IMR-90 (cell line): ENCODE data around the gene PKN3. TPM values are rescaled to one million over a fixed set of nuclear protein-coding genes. Genes with fewer than 3 reads are reported as not detected.

Experiments
- ATAC-seq: fragments of 200-7000 bp; cut with Tn5 transposase; 2 replicates; pipeline ENCODE4 v1.9.1; 2020; ENCODE audit warnings: low read depth, mild to moderate bottlenecking, moderate library complexity
- BruUV-seq: library from RNA; stranded (reverse); fragments of 400-500 nt; replicated peaks from 2 replicates; lab custom pipeline; 2021; lab: Mats Ljungman, UMichigan
- CTCF ChIA-PET: fragments of 300-600 bp; formaldehyde crosslinking; extraction: SDS; loops from one replicate; lab custom pipeline; 2021; ENCODE audit warnings: antibody characterized with exemption; lab: Yijun Ruan, JAX
- POLR2A ChIA-PET: fragments of 300-600 bp; sonication (Branson Sonifier 250); formaldehyde crosslinking; loops from one replicate; lab custom pipeline; 2022; ENCODE audit warnings: antibody characterized with exemption; ENCODE audit not compliant: unreplicated experiment; lab: Charles Lee
- DNase-seq: peaks from one replicate; pipeline ENCODE4 v3.0.0; 2013
- H2AFZ ChIP-seq: replicated peaks from 2 replicates; pipeline ENCODE3; 2013; ENCODE audit warnings: low read length, mild to moderate bottlenecking; ENCODE audit not compliant: poor library complexity
- H2AK5ac ChIP-seq: 2 replicates; pipeline ENCODE4 v1.6.1; 2013; ENCODE audit warnings: low read depth, low read length, inconsistent platforms
- H2AK9ac ChIP-seq: replicated peaks from 2 replicates; pipeline ENCODE3; 2013; ENCODE audit warnings: mild to moderate bottlenecking, low read depth, low read length, moderate library complexity; ENCODE audit not compliant: poor library complexity
- H2BK120ac ChIP-seq: 2 replicates; pipeline ENCODE4 v1.6.1; 2013; ENCODE audit warnings: low read depth, low read length, inconsistent platforms
- H2BK15ac ChIP-seq: 3 replicates; pipeline ENCODE4 v1.6.1; 2013; ENCODE audit warnings: low read depth, low read length, inconsistent platforms
- H2BK20ac ChIP-seq: 2 replicates; pipeline ENCODE4 v1.6.1; 2013; ENCODE audit warnings: low read depth, mild to moderate bottlenecking, inconsistent platforms, low read length, moderate library complexity
- H2BK5ac ChIP-seq: 2 replicates; pipeline ENCODE4 v1.6.1; 2013; ENCODE audit warnings: mild to moderate bottlenecking, low read depth, low read length, inconsistent platforms; ENCODE audit not compliant: poor library complexity, severe bottlenecking
- H3K14ac ChIP-seq: replicated peaks from 2 replicates; pipeline ENCODE4 v1.6.1; 2013; ENCODE audit warnings: low read depth, low read length, inconsistent platforms
- H3K18ac ChIP-seq: 2 replicates; pipeline ENCODE4 v1.6.1; 2013; ENCODE audit warnings: low read depth, low read length, control low read depth
- H3K23ac ChIP-seq: 2 replicates; pipeline ENCODE4 v1.6.1; 2013; ENCODE audit warnings: low read depth, low read length, inconsistent platforms
- H3K27ac ChIP-seq: 2 replicates; pipeline ENCODE4 v1.5.1; 2013; ENCODE audit warnings: mild to moderate bottlenecking, control low read depth, low read length; ENCODE audit not compliant: insufficient read depth
- H3K27me3 ChIP-seq: 2 replicates; pipeline ENCODE4 v1.6.1; 2013; ENCODE audit warnings: low read length; ENCODE audit not compliant: control insufficient read depth, insufficient read depth
- H3K36me3 ChIP-seq: 2 replicates; pipeline ENCODE4 v1.6.1; 2013; ENCODE audit warnings: low read length, mixed read lengths; ENCODE audit not compliant: control insufficient read depth, insufficient read depth
- H3K4ac ChIP-seq: 2 replicates; pipeline ENCODE4 v1.6.1; 2013; ENCODE audit warnings: low read depth, low read length, inconsistent platforms
- H3K4me1 ChIP-seq: 2 replicates; pipeline ENCODE4 v1.6.1; 2013; ENCODE audit warnings: low read length, mixed read lengths; ENCODE audit not compliant: control insufficient read depth, insufficient read depth
- H3K4me2 ChIP-seq: 2 replicates; pipeline ENCODE4 v1.6.1; 2013; ENCODE audit warnings: low read depth, mild to moderate bottlenecking, control low read depth, low read length, moderate library complexity
- H3K4me3 ChIP-seq: 2 replicates; pipeline ENCODE4 v1.5.1; 2013; ENCODE audit warnings: low read depth, mild to moderate bottlenecking, control low read depth, low read length, moderate library complexity; ENCODE audit not compliant: insufficient read depth
- H3K56ac ChIP-seq: 2 replicates; pipeline ENCODE4 v1.6.1; 2013; ENCODE audit warnings: low read length, inconsistent platforms; ENCODE audit not compliant: insufficient read depth; ENCODE audit errors: extremely low read depth
- H3K79me1 ChIP-seq, 2 experiments: 2 replicates each; pipeline ENCODE4 v1.6.1; 2013; ENCODE audit warnings: low read length in 2 of 2, inconsistent platforms in 1 of 2, low read depth in 1 of 2
- H3K9ac ChIP-seq: 2 replicates; pipeline ENCODE4 v1.6.1; 2013; ENCODE audit warnings: low read depth, low read length, control low read depth
- H3K9me1 ChIP-seq: 2 replicates; pipeline ENCODE4 v1.6.1; 2013; ENCODE audit warnings: low read length, inconsistent platforms; ENCODE audit not compliant: insufficient read depth
- H3K9me3 ChIP-seq: 2 replicates; pipeline ENCODE4 v1.6.1; 2013; ENCODE audit warnings: low read length; ENCODE audit not compliant: control insufficient read depth, insufficient read depth
- H4K20me1 ChIP-seq: 2 replicates; pipeline ENCODE4 v1.6.1; 2013; ENCODE audit warnings: low read length, inconsistent platforms; ENCODE audit not compliant: insufficient read depth
- H4K5ac ChIP-seq: 2 replicates; pipeline ENCODE4 v1.6.1; 2013; ENCODE audit warnings: mild to moderate bottlenecking, low read depth, low read length, control low read depth
- H4K8ac ChIP-seq, 2 experiments: 2 replicates each; pipeline ENCODE4 v1.6.1; 2013; ENCODE audit warnings: low read depth in 2 of 2, low read length in 2 of 2, control low read depth in 1 of 2, inconsistent platforms in 1 of 2
- H4K91ac ChIP-seq: 2 replicates; pipeline ENCODE4 v1.6.1; 2013; ENCODE audit warnings: low read depth, low read length, inconsistent platforms; ENCODE audit not compliant: insufficient read depth
- BHLHE40 ChIP-seq: fragments of 150-350 bp; IDR thresholded peaks from 2 replicates; pipeline ENCODE4 v1.6.1; 2016; ENCODE audit warnings: mild to moderate bottlenecking, low read depth, low read length
- CEBPB ChIP-seq: IDR thresholded peaks from 2 replicates; pipeline ENCODE4 v1.6.1; 2012; ENCODE audit warnings: low read depth, low read length, improper control_type of control experiment
- CHD1 ChIP-seq: IDR thresholded peaks from 2 replicates; pipeline ENCODE4 v1.6.1; 2012; ENCODE audit warnings: low read depth, low read length, improper control_type of control experiment
- FOS ChIP-seq: fragments of 150-350 bp; IDR thresholded peaks from 2 replicates; pipeline ENCODE4 v1.6.1; 2016; ENCODE audit warnings: low read depth, low read length
- MAFK ChIP-seq: IDR thresholded peaks from 2 replicates; pipeline ENCODE4 v1.6.1; 2012; ENCODE audit warnings: low read depth, low read length, improper control_type of control experiment
- MAZ ChIP-seq: IDR thresholded peaks from 2 replicates; pipeline ENCODE4 v1.6.1; 2012; ENCODE audit warnings: low read depth, mild to moderate bottlenecking, low read length, improper control_type of control experiment, moderate library complexity, borderline replicate concordance
- MXI1 ChIP-seq: IDR thresholded peaks from 2 replicates; pipeline ENCODE4 v1.6.1; 2012; ENCODE audit warnings: low read depth, mild to moderate bottlenecking, low read length, moderate library complexity, borderline replicate concordance
- NFE2L2 ChIP-seq: fragments of 150-350 bp; IDR thresholded peaks from 2 replicates; pipeline ENCODE4 v1.6.1; 2016; ENCODE audit warnings: low read depth, mild to moderate bottlenecking, low read length
- POLR2A ChIP-seq: IDR thresholded peaks from 2 replicates; pipeline ENCODE4 v1.6.1; 2012; ENCODE audit warnings: mild to moderate bottlenecking, low read depth, low read length
- RAD21 ChIP-seq: IDR thresholded peaks from 2 replicates; pipeline ENCODE4 v1.6.1; 2012; ENCODE audit warnings: low read length, improper control_type of control experiment
- RCOR1 ChIP-seq: IDR thresholded peaks from 2 replicates; pipeline ENCODE4 v1.6.1; 2012; ENCODE audit warnings: mild to moderate bottlenecking, low read length, improper control_type of control experiment; ENCODE audit not compliant: insufficient replicate concordance
- RFX5 ChIP-seq: IDR thresholded peaks from 2 replicates; pipeline ENCODE4 v1.8.0; 2012; ENCODE audit warnings: low read depth, mild to moderate bottlenecking, low read length, moderate library complexity
- SMC3 ChIP-seq: fragments of 150-350 bp; IDR thresholded peaks from 2 replicates; pipeline ENCODE4 v1.6.1; 2016; ENCODE audit warnings: low read depth, mild to moderate bottlenecking, antibody characterized with exemption, low read length, moderate library complexity
- WGBS, 2 experiments: methylation state at CpG; one replicate each; pipeline versions ENCODE4 v1.1.5 to v1.1.7; 2013; ENCODE audit warnings: missing lambda C conversion rate in 2 of 2; ENCODE audit not compliant: insufficient read length in 1 of 2; ENCODE audit errors: extremely low coverage in 2 of 2; 5-methylcytosine and 5-hydroxymethylcytosine counted together
- dilution Hi-C: fragments of 300-500 bp; cut with HindIII; formaldehyde crosslinking; loops from one replicate; pipeline ENCODE4 v1.14.3; 2018; ENCODE audit warnings: low sequenced_read_pairs; ENCODE audit not compliant: unreplicated experiment
- in situ Hi-C: fragments of 300-500 bp; cut with MboI; formaldehyde crosslinking; loops from 3 replicates; pipeline ENCODE4 v1.14.3; 2019; ENCODE audit warnings: low sequenced_read_pairs, inconsistent platforms, mixed read lengths
- intact Hi-C: fragments of 100-400 bp; cut with micrococcal nuclease; formaldehyde crosslinking; loops from 2 replicates; pipeline ENCODE4 v1.10.0; 2022
- polyA plus RNA-seq, 3 experiments: library from polyadenylated mRNA; depleted of rRNA; stranded (reverse); fragments of >200 nt; gene quantifications; 2 replicates each; pipeline ENCODE4 v1.2.3, GENCODE V29; 2012; ENCODE audit warnings: low replicate concordance in 1 of 3
- total RNA-seq: library from RNA; depleted of rRNA; stranded (reverse); fragments of >200 nt; gene quantifications from 2 replicates; pipeline ENCODE4 v1.2.3, GENCODE V29; 2012
- TF ChIP-seq, protein P1 (sequence below): conservative IDR thresholded peaks from 2 replicates; pipeline ENCODE4 v1.5.1; 2012; ENCODE audit warnings: mild to moderate bottlenecking, low read depth, low read length, improper control_type of control experiment
- TF ChIP-seq, protein P2 (sequence below): fragments of 150-350 bp; IDR thresholded peaks from 2 replicates; pipeline ENCODE4 v1.6.1; 2017; ENCODE audit warnings: mild to moderate bottlenecking, antibody characterized with exemption, low read length, low read depth
- TF ChIP-seq, protein P3 (sequence below): fragments of 150-350 bp; IDR thresholded peaks from 2 replicates; pipeline ENCODE4 v1.6.1; 2016; ENCODE audit warnings: low read depth, mild to moderate bottlenecking, low read length, moderate library complexity, borderline replicate concordance

Gene PKN3
- total and polyA plus RNA-seq, 2 of the 4 experiments (the other 2 are of a cell fraction): 1.6 to 3.8 TPM

DNA sequence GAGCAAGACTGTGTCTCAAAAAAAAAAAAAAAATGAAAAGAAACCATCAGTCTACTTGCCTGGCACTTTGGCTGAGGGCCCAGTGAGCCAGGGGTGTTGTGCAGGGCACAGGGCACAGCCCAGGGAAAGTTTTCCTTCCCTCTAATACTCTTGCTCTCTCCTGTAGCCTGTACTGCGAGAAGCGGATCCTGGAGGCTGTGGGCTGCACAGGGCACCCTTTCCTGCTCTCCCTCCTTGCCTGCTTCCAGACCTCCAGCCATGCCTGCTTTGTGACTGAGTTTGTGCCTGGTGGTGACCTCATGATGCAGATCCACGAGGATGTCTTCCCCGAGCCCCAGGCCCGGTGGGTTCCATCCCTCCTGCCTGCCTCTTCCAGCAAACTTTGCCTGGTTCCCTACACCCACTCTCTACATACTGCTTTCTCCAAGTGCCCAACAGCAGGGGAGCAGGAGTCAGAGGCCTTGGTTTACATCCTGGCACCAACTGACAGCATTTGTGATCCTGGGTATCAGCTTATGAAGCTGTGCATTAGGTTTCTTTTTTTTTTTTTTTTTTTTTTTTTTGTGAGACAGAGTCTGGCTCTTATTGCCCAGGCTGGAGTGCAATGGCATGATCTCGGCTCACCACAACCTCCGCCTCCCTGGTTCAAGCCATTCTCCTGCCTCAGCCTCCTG, 14.4 kb downstream of the PKN3 start:
- no CpG with 5 or more reads among the region's 7 CpGs for WGBS, 2 experiments
- Histone ChIP-seq H3K4me1 (no peaks in the 10 kb centered on the region), H3K18ac (no peak overlapping the region), H2AK5ac (no peak overlapping the region), H2BK120ac (no peak overlapping the region), H2BK20ac (no peak overlapping the region), H3K36me3 (peaks cover 3% of the 10 kb centered on the region), H3K9ac (no peak overlapping the region), H2BK15ac (no peak overlapping the region), H3K4me3 (no peak overlapping the region), H3K9me1 (no peaks in the 10 kb centered on the region), H3K79me1 (no peaks in the 10 kb centered on the region), H3K4me2 (no peak overlapping the region), H3K4ac (no peak overlapping the region), H4K91ac (no peak overlapping the region), H3K14ac (no peak overlapping the region), H2AK9ac (peak overlapping the region; percentile 78), H2AFZ (no peak overlapping the region), H4K8ac (no peak overlapping the region), H3K9me3 (no peaks in the 10 kb centered on the region), H4K20me1 (no peaks in the 10 kb centered on the region), H3K23ac (no peak overlapping the region), H4K5ac (no peak overlapping the region), H3K27me3 (no peaks in the 10 kb centered on the region), H3K56ac (no peak overlapping the region), H3K27ac (no peak overlapping the region), H2BK5ac (no peak overlapping the region)
- no TSS peak for BruUV-seq
- DNase-seq (no peak), ATAC-seq (no peak)
- dilution Hi-C loops: no loop called here
- TF ChIP-seq, protein P1, sequence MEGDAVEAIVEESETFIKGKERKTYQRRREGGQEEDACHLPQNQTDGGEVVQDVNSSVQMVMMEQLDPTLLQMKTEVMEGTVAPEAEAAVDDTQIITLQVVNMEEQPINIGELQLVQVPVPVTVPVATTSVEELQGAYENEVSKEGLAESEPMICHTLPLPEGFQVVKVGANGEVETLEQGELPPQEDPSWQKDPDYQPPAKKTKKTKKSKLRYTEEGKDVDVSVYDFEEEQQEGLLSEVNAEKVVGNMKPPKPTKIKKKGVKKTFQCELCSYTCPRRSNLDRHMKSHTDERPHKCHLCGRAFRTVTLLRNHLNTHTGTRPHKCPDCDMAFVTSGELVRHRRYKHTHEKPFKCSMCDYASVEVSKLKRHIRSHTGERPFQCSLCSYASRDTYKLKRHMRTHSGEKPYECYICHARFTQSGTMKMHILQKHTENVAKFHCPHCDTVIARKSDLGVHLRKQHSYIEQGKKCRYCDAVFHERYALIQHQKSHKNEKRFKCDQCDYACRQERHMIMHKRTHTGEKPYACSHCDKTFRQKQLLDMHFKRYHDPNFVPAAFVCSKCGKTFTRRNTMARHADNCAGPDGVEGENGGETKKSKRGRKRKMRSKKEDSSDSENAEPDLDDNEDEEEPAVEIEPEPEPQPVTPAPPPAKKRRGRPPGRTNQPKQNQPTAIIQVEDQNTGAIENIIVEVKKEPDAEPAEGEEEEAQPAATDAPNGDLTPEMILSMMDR: no peak
- TF ChIP-seq POLR2A (no peak), RFX5 (no peak), NFE2L2 (no peak), MAZ (no peak), MXI1 (no peak), CEBPB (no peak), FOS (no peak), MAFK (no peak), RAD21 (no peak), BHLHE40 (no peak), CHD1 (no peak), RCOR1 (no peak), SMC3 (no peak)
- TF ChIP-seq, protein P2, sequence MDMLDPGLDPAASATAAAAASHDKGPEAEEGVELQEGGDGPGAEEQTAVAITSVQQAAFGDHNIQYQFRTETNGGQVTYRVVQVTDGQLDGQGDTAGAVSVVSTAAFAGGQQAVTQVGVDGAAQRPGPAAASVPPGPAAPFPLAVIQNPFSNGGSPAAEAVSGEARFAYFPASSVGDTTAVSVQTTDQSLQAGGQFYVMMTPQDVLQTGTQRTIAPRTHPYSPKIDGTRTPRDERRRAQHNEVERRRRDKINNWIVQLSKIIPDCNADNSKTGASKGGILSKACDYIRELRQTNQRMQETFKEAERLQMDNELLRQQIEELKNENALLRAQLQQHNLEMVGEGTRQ: no peak
- TF ChIP-seq, protein P3, sequence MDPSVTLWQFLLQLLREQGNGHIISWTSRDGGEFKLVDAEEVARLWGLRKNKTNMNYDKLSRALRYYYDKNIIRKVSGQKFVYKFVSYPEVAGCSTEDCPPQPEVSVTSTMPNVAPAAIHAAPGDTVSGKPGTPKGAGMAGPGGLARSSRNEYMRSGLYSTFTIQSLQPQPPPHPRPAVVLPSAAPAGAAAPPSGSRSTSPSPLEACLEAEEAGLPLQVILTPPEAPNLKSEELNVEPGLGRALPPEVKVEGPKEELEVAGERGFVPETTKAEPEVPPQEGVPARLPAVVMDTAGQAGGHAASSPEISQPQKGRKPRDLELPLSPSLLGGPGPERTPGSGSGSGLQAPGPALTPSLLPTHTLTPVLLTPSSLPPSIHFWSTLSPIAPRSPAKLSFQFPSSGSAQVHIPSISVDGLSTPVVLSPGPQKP: no peak
- in situ Hi-C loops: no loop called here
- ChIA-PET POLR2A (no interaction called here), CTCF (interaction anchor here (0.7 kb wide), 1 partner anchor 911 kb away, joined by 4 read pairs; no protein-coding TSS in a partner anchor)
- intact Hi-C loops: no loop called here
